Inflammatory macrophage (primary cell): ENCODE data around the gene ZGPAT.
"Not testable (repeated sequence)": the region's sequence is repeated elsewhere in the genome, so short reads cannot be mapped to it uniquely, and the experiment has no call there.

ENCODE experiments used
- DNase-seq, 2 donors: peaks; one replicate each; pipeline ENCODE4 v3.0.0-alpha.2; 2020 to 2022

ZGPAT gene

GRCh38 chr20:63703976-63704748 is 3.7 kb upstream of the ZGPAT start:
- DNase-seq: no peak

GRCh38 chr20:63704749-63705117 is 3.1 kb upstream of the ZGPAT start:
- no peak for DNase-seq

GRCh38 chr20:63705232-63706026 is 2.4 kb upstream of the ZGPAT start:
- no peak for DNase-seq

GRCh38 chr20:63706027-63706695 is 1.7 kb upstream of the ZGPAT start:
- no peak for DNase-seq

- peak; percentile 67 to 84 for DNase-seq
Measured at GRCh38 chr20:63706852-63707557, 834 bp upstream of the ZGPAT start.

- DNase-seq: no peak
Measured at GRCh38 chr20:63708301-63709148, 686 bp downstream of the ZGPAT start.

GRCh38 chr20:63709149-63709527 is 1.3 kb downstream of the ZGPAT start:
- no peak for DNase-seq

- no peak for DNase-seq
Measured at GRCh38 chr20:63711085-63711645, 3.3 kb downstream of the ZGPAT start.

GRCh38 chr20:63712191-63712590 is 4.4 kb downstream of the ZGPAT start:
- no peak for DNase-seq

GRCh38 chr20:63714858-63715257 is 7.0 kb downstream of the ZGPAT start:
- no peak for DNase-seq

GRCh38 chr20:63718996-63719395 is 11.2 kb downstream of the ZGPAT start:
- DNase-seq: no peak

GRCh38 chr20:63722967-63723622 is 15.3 kb downstream of the ZGPAT start:
- not testable (repeated sequence) for DNase-seq

- DNase-seq: not testable (repeated sequence)
Measured at GRCh38 chr20:63730189-63730733, 22.4 kb downstream of the ZGPAT start.

GRCh38 chr20:63731410-63731809 is 23.6 kb downstream of the ZGPAT start:
- DNase-seq: no peak

GRCh38 chr20:63732118-63733095 is 24.6 kb downstream of the ZGPAT start:
- DNase-seq: no peak

- DNase-seq: no peak
Measured at GRCh38 chr20:63733117-63733516, 25.3 kb downstream of the ZGPAT start.

GRCh38 chr20:63733579-63734081 is 25.8 kb downstream of the ZGPAT start:
- DNase-seq: no peak

- no peak for DNase-seq
Measured at GRCh38 chr20:63734111-63734945, 26.5 kb downstream of the ZGPAT start.
